Measurements from ENCODE around the gene ZNF578. TPM values are rescaled to one million over a fixed set of nuclear protein-coding genes. Genes with fewer than 3 reads are reported as not detected.
"Not testable (repeated sequence)": the region's sequence is repeated elsewhere in the genome, so short reads cannot be mapped to it uniquely, and the experiment has no call there.

The ZNF578 gene
- total RNA-seq, 2 experiments from 2014 or later: 0.56 to 0.78 TPM

- CTCF ChIA-PET; H3K4me3 Mint-ChIP-seq; H3K27ac Mint-ChIP-seq; DNase-seq; H3K4me1 Mint-ChIP-seq (ENCODE audit: low read depth); H3K27me3 Mint-ChIP-seq; POLR2A ChIA-PET; intact Hi-C loops (cut with micrococcal nuclease): not testable (repeated sequence)
- Mint-ChIP-seq H3K9me3 (peaks cover 64% of the 10 kb centered on the region), H3K36me3 (peaks cover 28% of the 10 kb centered on the region)
Measured at GRCh38 chr19:52485561-52486240, 32.3 kb downstream of the ZNF578 start.

GRCh38 chr19:52492201-52492993, 39.0 kb downstream of the ZNF578 start:
- POLR2A ChIA-PET: no interaction called here
- H3K4me3 Mint-ChIP-seq: no peak overlapping the region

GRCh38 chr19:52492994-52493470, 39.7 kb downstream of the ZNF578 start:
- peaks cover 3% of the 10 kb centered on the region for H3K27me3 Mint-ChIP-seq
- peaks cover 58% of the 10 kb centered on the region for H3K9me3 Mint-ChIP-seq
- POLR2A ChIA-PET: no interaction called here
- no peak overlapping the region for H3K4me3 Mint-ChIP-seq
- H3K36me3 Mint-ChIP-seq: peaks cover 46% of the 10 kb centered on the region
- no peak overlapping the region for H3K27ac Mint-ChIP-seq
- intact Hi-C loops (cut with micrococcal nuclease): no loop called here
- DNase-seq: peak; percentile 12
- H3K4me1 Mint-ChIP-seq (ENCODE audit: low read depth): no peaks in the 10 kb centered on the region
- CTCF ChIA-PET: no interaction called here

More at GRCh38 chr19:52492201-52492993, 39.0 kb downstream of the ZNF578 start:
- H3K4me1 Mint-ChIP-seq (ENCODE audit: low read depth): no peaks in the 10 kb centered on the region
- peaks cover 54% of the 10 kb centered on the region for H3K9me3 Mint-ChIP-seq
- H3K36me3 Mint-ChIP-seq: peaks cover 42% of the 10 kb centered on the region
- peaks cover 3% of the 10 kb centered on the region for H3K27me3 Mint-ChIP-seq
- DNase-seq: peak; percentile 32
- H3K27ac Mint-ChIP-seq: no peak overlapping the region
- CTCF ChIA-PET: no interaction called here
- intact Hi-C loops (cut with micrococcal nuclease): no loop called here

GRCh38 chr19:52494518-52494917, 41.2 kb downstream of the ZNF578 start:
- DNase-seq: no peak
- peaks cover 60% of the 10 kb centered on the region for H3K9me3 Mint-ChIP-seq
- H3K4me3 Mint-ChIP-seq: no peak overlapping the region
- intact Hi-C loops (cut with micrococcal nuclease): no loop called here
- CTCF ChIA-PET: no interaction called here
- H3K27ac Mint-ChIP-seq: no peak overlapping the region
- peaks cover 46% of the 10 kb centered on the region for H3K36me3 Mint-ChIP-seq
- POLR2A ChIA-PET: no interaction called here
- H3K4me1 Mint-ChIP-seq (ENCODE audit: low read depth): no peaks in the 10 kb centered on the region
- H3K27me3 Mint-ChIP-seq: peaks cover 3% of the 10 kb centered on the region

GRCh38 chr19:52498571-52498970, 45.2 kb downstream of the ZNF578 start:
- Mint-ChIP-seq H3K4me1 (ENCODE audit: low read depth) (no peaks in the 10 kb centered on the region), H3K27me3 (no peaks in the 10 kb centered on the region), H3K9me3 (peaks cover 59% of the 10 kb centered on the region), H3K27ac (no peak overlapping the region), H3K36me3 (peaks cover 48% of the 10 kb centered on the region), H3K4me3 (no peak overlapping the region)
- ChIA-PET CTCF (no interaction called here), POLR2A (no interaction called here)
- DNase-seq: no peak
- intact Hi-C loops (cut with micrococcal nuclease): no loop called here

GRCh38 chr19:52500474-52500873, 47.1 kb downstream of the ZNF578 start:
- H3K27ac Mint-ChIP-seq; CTCF ChIA-PET; H3K4me1 Mint-ChIP-seq (ENCODE audit: low read depth); H3K27me3 Mint-ChIP-seq; DNase-seq; intact Hi-C loops (cut with micrococcal nuclease); H3K4me3 Mint-ChIP-seq: not testable (repeated sequence)
- POLR2A ChIA-PET: interaction anchor here (0.7 kb wide), 1 partner anchor 48 kb away, joined by 3 read pairs; no protein-coding TSS in a partner anchor
- Mint-ChIP-seq H3K9me3 (peaks cover 55% of the 10 kb centered on the region), H3K36me3 (peaks cover 52% of the 10 kb centered on the region)

GRCh38 chr19:52500991-52501390, 47.6 kb downstream of the ZNF578 start:
- H3K4me3 Mint-ChIP-seq; DNase-seq; H3K4me1 Mint-ChIP-seq (ENCODE audit: low read depth); CTCF ChIA-PET; H3K27ac Mint-ChIP-seq; intact Hi-C loops (cut with micrococcal nuclease); H3K27me3 Mint-ChIP-seq: not testable (repeated sequence)
- Mint-ChIP-seq H3K36me3 (peaks cover 55% of the 10 kb centered on the region), H3K9me3 (peaks cover 53% of the 10 kb centered on the region)
- POLR2A ChIA-PET: interaction anchor here (0.7 kb wide), 1 partner anchor 47 kb away, joined by 3 read pairs; no protein-coding TSS in a partner anchor

GRCh38 chr19:52507266-52507665, 53.9 kb downstream of the ZNF578 start:
- no peak overlapping the region for H3K4me3 Mint-ChIP-seq
- no peaks in the 10 kb centered on the region for H3K4me1 Mint-ChIP-seq (ENCODE audit: low read depth)
- POLR2A ChIA-PET: no interaction called here
- H3K27me3 Mint-ChIP-seq: no peaks in the 10 kb centered on the region
- CTCF ChIA-PET: no interaction called here
- peaks cover 47% of the 10 kb centered on the region for H3K36me3 Mint-ChIP-seq
- no peak overlapping the region for H3K27ac Mint-ChIP-seq
- H3K9me3 Mint-ChIP-seq: peaks cover 48% of the 10 kb centered on the region
- no peak for DNase-seq
- intact Hi-C loops (cut with micrococcal nuclease): no loop called here

- peaks cover 48% of the 10 kb centered on the region for H3K36me3 Mint-ChIP-seq
- H3K4me3 Mint-ChIP-seq: no peak overlapping the region
- intact Hi-C loops (cut with micrococcal nuclease): no loop called here
- peaks cover 1% of the 10 kb centered on the region for H3K27me3 Mint-ChIP-seq
- POLR2A ChIA-PET: no interaction called here
- H3K27ac Mint-ChIP-seq: no peak overlapping the region
- H3K4me1 Mint-ChIP-seq (ENCODE audit: low read depth): peaks cover 2% of the 10 kb centered on the region
- no peak for DNase-seq
- CTCF ChIA-PET: no interaction called here
- peaks cover 70% of the 10 kb centered on the region for H3K9me3 Mint-ChIP-seq
Measured at GRCh38 chr19:52516191-52516590, 62.8 kb downstream of the ZNF578 start.

GRCh38 chr19:52518646-52519045, 65.3 kb downstream of the ZNF578 start:
- Mint-ChIP-seq H3K9me3 (peaks cover 63% of the 10 kb centered on the region), H3K27ac (no peak overlapping the region), H3K4me1 (ENCODE audit: low read depth) (peaks cover 2% of the 10 kb centered on the region), H3K4me3 (no peak overlapping the region), H3K27me3 (peaks cover 1% of the 10 kb centered on the region), H3K36me3 (peaks cover 35% of the 10 kb centered on the region)
- ChIA-PET POLR2A (no interaction called here), CTCF (no interaction called here)
- intact Hi-C loops (cut with micrococcal nuclease): no loop called here
- DNase-seq: no peak

GRCh38 chr19:52519175-52519574, 65.8 kb downstream of the ZNF578 start:
- intact Hi-C loops (cut with micrococcal nuclease); POLR2A ChIA-PET; H3K4me1 Mint-ChIP-seq (ENCODE audit: low read depth); H3K27ac Mint-ChIP-seq; H3K27me3 Mint-ChIP-seq; H3K4me3 Mint-ChIP-seq; CTCF ChIA-PET; DNase-seq: not testable (repeated sequence)
- H3K9me3 Mint-ChIP-seq: peaks cover 58% of the 10 kb centered on the region
- peaks cover 30% of the 10 kb centered on the region for H3K36me3 Mint-ChIP-seq

- intact Hi-C loops (cut with micrococcal nuclease): no loop called here
- Mint-ChIP-seq H3K27ac (no peak overlapping the region), H3K4me3 (no peak overlapping the region), H3K36me3 (peaks cover 25% of the 10 kb centered on the region), H3K4me1 (ENCODE audit: low read depth) (peaks cover 2% of the 10 kb centered on the region), H3K27me3 (peaks cover 1% of the 10 kb centered on the region), H3K9me3 (peaks cover 52% of the 10 kb centered on the region)
- ChIA-PET POLR2A (no interaction called here), CTCF (no interaction called here)
- DNase-seq: no peak
Measured at GRCh38 chr19:52520013-52520412, 66.7 kb downstream of the ZNF578 start.

GRCh38 chr19:52522551-52522950, 69.2 kb downstream of the ZNF578 start:
- POLR2A ChIA-PET: no interaction called here
- intact Hi-C loops (cut with micrococcal nuclease): no loop called here
- no peak overlapping the region for H3K4me3 Mint-ChIP-seq
- CTCF ChIA-PET: no interaction called here
- H3K27me3 Mint-ChIP-seq: no peaks in the 10 kb centered on the region
- peaks cover 5% of the 10 kb centered on the region for H3K4me1 Mint-ChIP-seq (ENCODE audit: low read depth)
- H3K36me3 Mint-ChIP-seq: peaks cover 8% of the 10 kb centered on the region
- H3K9me3 Mint-ChIP-seq: peaks cover 33% of the 10 kb centered on the region
- no peak for DNase-seq
- H3K27ac Mint-ChIP-seq: no peak overlapping the region
